Right lobe of liver (tissue), 4 donors: ENCODE measurements around the gene HMGB4.

Experiments
- CTCF ChIP-seq, 4 donors: fragments of 200-600 bp in 3 of 4; fragments of 450-650 bp in 1 of 4; IDR thresholded peaks; one replicate each; pipeline versions ENCODE4 v1.5.1 to v1.8.0; 2016 to 2022; ENCODE audit warnings: antibody characterized with exemption in 4 of 4, mild to moderate bottlenecking in 2 of 4
- POLR2A ChIP-seq: fragments of 450-650 bp; IDR thresholded peaks from one replicate; pipeline ENCODE4 v1.6.1; 2017; ENCODE audit warnings: antibody characterized with exemption, mild to moderate bottlenecking
- donor health status: DM: no; HTN: no; CAD: no.
- donor health status: DM: no; HTN: no; CAD: no.
- donor health status: DM: no; HTN: yes; CAD: no.

DNA sequence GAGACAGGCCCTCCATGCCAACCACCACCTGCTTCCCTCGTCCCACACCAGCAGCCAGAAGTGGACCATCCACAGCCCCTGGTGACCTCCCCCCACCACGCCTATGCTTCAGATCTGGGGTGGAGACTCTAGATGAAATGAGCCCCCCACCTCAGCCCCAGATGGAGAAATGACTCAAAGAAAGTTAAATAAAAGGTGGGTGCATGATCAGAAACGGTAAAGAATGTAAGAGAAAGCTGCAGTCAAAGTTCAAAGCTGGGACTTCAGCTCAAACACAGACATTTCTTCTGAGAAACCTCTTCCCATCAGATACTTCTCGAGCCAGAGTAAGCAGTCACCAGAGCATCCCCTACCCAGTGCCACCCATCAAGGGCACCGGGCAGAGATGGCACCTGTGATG is 43.1 kb upstream of the HMGB4 start:
- TF ChIP-seq CTCF (IDR thresholded peaks at IDR 0.05) (no peak), POLR2A (no peak)
